ENCODE measurements around the gene MRGPRD.
A peak's percentile ranks its signal among the peaks of the same experiment; 100 is the strongest.

MRGPRD gene

GRCh38 chr11:68980776-68981065 is at the start of gene MRGPRD:
Gene MRGPRD (minus strand): TSS chr11:68980986. CDS start chr11:68980986, 0 bp downstream.
- in situ Hi-C loops (cut with HindIII; ENCODE audit: low sequenced_read_pairs) = no loop called here
- DNase-seq (ENCODE audit: low read depth) = no peak
- no peak for TF ChIP-seq CTCF (IDR thresholded peaks at IDR 0.05; ENCODE audit: low read depth, low read length, missing control alignments)
- no peak within 1 kb of the TSS for H3K4me3 ChIP-seq (ENCODE audit: low read depth, low read length)

GRCh38 chr11:69030301-69030700 is 49.5 kb upstream of the MRGPRD start:
- DNase-seq (ENCODE audit: low read depth) = no peak
- in situ Hi-C loops (cut with HindIII; ENCODE audit: low sequenced_read_pairs) = no loop called here
- no peak overlapping the region for H3K4me3 ChIP-seq (ENCODE audit: low read depth, low read length)
- TF ChIP-seq CTCF (IDR thresholded peaks at IDR 0.05; ENCODE audit: low read depth, low read length, missing control alignments) = no peak

- DNase-seq (ENCODE audit: low read depth) = no peak
- in situ Hi-C loops (cut with HindIII; ENCODE audit: low sequenced_read_pairs) = no loop called here
- no peak for TF ChIP-seq CTCF (IDR thresholded peaks at IDR 0.05; ENCODE audit: low read depth, low read length, missing control alignments)
- no peak overlapping the region for H3K4me3 ChIP-seq (ENCODE audit: low read depth, low read length)
These were observed 47.1 kb upstream of the MRGPRD start for GRCh38 chr11:69027704-69028372.

GRCh38 chr11:69024509-69024908 is 43.7 kb upstream of the MRGPRD start:
- in situ Hi-C loops (cut with HindIII; ENCODE audit: low sequenced_read_pairs) = no loop called here
- TF ChIP-seq CTCF (IDR thresholded peaks at IDR 0.05; ENCODE audit: low read depth, low read length, missing control alignments) = no peak
- H3K4me3 ChIP-seq (ENCODE audit: low read depth, low read length) = no peak overlapping the region
- no peak for DNase-seq (ENCODE audit: low read depth)

- DNase-seq (ENCODE audit: low read depth) = no peak
These were observed 41.5 kb upstream of the MRGPRD start for GRCh38 chr11:69022260-69022659.

GRCh38 chr11:69018924-69019323 is 38.1 kb upstream of the MRGPRD start:
- peak; percentile 66 for DNase-seq (ENCODE audit: low read depth)
- no peak overlapping the region for H3K4me3 ChIP-seq (ENCODE audit: low read depth, low read length)
- in situ Hi-C loops (cut with HindIII; ENCODE audit: low sequenced_read_pairs) = no loop called here
- no peak for TF ChIP-seq CTCF (IDR thresholded peaks at IDR 0.05; ENCODE audit: low read depth, low read length, missing control alignments)

More at GRCh38 chr11:69022260-69022659, 41.5 kb upstream of the MRGPRD start:
- TF ChIP-seq CTCF (IDR thresholded peaks at IDR 0.05; ENCODE audit: low read depth, low read length, missing control alignments) = no peak
- no peak overlapping the region for H3K4me3 ChIP-seq (ENCODE audit: low read depth, low read length)
- in situ Hi-C loops (cut with HindIII; ENCODE audit: low sequenced_read_pairs) = no loop called here

Data from astrocyte of the cerebellum (primary cell).